NCI-H82 treated with DMSO at 0.1 percent for 48 hours (cell line): ENCODE data around the gene MORN5.
"Not testable (repeated sequence)": the region's sequence is repeated elsewhere in the genome, so short reads cannot be mapped to it uniquely, and the experiment has no call there.

Source experiments
- DNase-seq: peaks from one replicate; lab custom pipeline; 2025; ENCODE audit not compliant: unreplicated experiment; lab: John Stamatoyannopoulos, UW

The MORN5 gene

DNA sequence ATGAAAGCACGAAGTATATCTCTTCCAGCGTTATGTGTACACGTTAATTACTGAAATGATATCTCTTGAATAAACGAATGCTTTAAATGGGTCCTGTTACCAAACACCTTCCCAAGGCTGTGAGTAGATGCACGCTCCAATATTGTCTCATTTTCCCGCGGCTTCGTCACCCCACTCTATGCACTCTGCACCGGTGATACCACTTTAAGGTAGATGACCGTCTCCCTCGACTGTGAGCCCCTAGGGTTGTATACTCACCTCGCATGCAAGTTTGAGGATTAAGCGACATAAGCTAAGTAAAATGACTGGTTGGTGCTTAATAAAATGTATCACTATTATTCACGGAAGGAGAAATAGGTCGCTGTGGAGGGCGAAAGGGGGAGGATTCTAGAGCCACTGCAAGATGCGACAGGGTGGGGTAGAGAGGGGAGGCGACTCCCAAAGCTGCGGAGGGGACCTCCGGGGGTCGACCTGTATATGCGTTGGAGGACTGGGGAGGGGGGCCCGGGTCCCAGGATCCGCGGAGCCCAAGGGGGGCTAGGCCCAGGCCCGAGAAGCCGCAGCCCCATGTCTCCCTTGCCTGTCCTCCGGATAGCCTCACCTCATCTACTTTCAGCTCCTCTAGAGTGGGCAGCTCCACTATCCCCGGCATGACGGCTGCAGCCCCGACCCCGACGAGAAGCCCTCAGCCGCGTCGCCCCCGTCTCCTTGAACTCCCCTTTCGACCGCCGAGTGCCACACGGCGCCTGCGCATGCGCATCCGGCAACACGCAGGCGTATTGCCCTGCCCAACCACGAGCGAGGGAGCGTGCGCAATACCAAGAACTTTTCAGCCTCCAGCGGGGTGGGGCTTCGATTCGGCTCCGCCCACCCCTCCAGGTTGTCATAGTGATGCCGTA, at the start of gene MORN5, which contains the start of gene NDUFA8:
TSS of gene MORN5 (plus strand) at position 883 of the 899 bp plus-strand sequence. CDS start 65 bp downstream, outside the sequence.
TSS of gene NDUFA8 (minus strand) at position 754 of the 899 bp plus-strand sequence. CDS start at position 652, 102 bp downstream.
- DNase-seq, result peak; percentile 83

DNA sequence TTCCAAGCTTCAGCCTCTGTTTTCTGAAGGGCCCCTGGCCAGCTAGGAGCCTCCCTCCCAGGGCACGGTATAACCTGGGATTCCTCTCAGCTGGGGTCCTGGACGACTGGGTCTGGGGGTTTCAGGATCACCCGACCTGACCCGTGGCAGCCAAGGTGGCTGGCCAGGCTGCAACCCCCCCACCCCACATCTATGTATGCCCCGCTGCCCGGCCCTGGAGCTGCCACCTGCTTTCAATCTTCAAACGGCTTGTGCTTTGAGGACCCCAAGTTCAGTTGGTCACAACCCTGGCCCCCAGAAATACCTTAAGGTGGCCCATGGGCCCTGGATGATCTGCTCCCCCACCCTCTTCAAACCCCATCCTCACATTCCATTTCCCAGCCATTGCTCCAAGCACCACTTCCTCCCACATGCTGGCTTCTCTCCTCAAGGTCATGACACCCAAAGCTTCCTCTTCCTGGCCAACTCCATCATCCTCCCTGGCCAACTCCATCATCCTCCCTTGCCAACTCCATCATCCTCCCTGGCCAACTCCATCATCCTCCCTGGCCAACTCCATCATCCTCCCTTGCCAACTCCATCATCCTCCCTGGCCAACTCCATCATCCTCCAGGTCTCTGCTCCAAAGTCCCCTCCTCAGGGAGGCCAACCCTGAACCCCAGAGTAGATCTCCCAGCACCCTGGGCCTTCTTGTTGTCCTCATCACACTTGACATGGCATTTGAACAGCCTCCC, 49.4 kb upstream of the MORN5 start:
- DNase-seq, result no peak

DNA sequence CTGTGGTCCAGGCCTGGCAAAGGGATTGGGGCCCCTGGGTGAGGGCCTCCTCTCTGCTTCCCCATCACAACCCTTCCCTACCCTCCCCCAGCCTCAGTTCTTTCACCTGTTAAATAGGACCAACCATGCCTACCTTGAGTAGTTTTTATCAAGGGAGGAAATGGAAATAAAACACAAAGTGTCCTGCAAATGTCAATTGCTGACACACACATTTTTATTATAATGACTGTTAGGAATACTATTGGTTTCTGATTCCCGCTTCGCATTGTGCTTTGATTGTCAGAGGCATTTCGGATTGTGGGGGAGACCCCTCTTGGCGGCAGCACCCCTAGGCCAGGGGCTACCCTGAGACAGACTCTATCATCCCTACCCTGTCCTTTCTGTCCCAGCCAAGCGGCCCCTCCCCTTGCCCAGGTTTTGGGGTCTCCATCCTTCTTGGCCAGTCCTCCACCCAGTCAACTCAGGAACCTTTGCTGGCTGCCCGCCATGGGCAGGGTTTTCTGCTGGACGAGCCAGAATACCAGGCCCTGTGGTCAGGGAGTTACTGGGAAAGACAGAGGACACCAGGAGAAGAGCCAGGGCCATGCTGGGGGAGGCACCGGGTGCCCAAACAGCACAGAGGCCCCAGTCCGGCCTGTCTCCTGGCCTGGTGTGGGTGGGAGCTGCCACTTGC, 48.2 kb upstream of the MORN5 start:
- no peak for DNase-seq

DNA sequence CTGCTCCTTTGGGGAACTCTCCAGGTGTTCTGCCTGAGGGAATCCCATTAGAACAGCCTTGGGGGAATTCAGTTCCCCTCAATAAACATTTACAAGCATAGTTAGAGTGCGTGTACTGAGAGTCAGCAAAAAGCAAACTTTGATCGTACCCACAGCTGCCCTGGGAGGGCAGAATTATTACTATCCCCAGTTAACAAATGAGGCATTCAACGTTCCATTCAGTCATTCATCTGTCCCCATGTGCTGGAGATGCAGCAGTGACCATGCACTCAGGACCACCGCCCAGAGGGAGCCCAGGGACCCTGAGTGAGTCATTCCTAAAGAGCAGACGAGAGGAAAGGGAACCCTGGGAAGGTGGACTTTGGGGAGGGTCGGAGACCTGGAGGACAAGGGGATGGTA, 47.5 kb upstream of the MORN5 start:
- no peak for DNase-seq

DNA sequence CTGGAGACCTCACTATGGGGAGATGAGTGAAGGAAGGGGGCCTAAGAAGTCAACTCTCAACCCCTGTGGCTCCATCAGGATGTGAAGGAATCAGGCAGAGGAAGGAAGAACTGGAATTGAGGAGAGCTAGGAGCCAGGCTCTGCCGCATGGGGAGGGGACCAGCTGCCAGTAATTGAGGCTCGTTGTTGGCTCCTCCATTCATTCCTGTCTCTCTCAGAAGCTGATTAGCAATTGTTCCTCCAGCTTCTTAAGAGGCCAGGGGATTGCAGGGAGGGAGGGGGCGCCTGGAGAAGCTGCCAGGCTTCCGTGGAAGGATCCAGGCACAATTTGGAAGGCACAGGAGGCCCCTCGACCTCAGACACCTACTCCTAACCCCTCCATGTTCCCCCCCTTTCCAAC, 46.1 kb upstream of the MORN5 start:
- peak; percentile 45 for DNase-seq

DNA sequence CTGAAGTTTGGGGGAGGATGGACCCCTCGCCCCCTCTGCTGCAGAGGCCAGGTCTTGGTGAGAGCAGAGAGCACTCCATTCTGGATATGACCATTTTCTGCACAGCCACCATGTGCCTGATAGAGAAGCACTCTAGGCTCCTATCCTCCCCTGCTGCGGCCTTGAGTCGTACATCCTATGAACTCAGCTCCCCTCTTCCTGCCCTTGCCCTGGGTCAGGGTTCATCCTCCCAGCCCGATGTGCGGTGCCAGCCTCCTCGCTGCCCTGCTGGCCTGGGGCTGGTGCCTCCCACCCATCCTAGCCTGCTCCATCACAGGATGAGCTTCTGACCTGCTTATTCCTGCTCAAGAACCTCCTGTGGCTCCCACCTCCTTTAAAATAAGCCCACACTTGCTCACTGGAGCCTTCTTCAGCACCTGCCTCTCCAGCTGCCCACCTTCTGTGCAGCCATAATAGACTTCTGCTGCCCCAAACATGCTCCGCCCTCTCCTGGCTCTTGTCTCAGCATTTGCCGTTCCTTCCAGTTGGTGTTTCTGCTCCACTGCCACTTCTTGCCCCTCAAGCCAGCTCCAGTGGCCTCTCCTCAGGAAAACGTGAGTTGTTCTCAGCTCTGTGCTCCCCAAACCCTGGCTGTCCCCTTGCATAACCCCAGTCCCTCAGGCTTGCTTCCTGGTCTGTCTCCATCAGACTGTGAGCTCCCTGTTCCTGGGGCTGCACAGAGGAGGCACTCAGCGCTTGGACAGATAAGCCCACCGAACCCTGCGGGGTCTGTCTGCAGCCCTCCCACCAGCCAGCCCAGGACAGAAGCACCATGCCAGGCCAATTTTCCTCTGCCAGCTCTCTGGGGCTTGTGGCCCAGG, 44.3 kb upstream of the MORN5 start:
- DNase-seq, result no peak

DNA sequence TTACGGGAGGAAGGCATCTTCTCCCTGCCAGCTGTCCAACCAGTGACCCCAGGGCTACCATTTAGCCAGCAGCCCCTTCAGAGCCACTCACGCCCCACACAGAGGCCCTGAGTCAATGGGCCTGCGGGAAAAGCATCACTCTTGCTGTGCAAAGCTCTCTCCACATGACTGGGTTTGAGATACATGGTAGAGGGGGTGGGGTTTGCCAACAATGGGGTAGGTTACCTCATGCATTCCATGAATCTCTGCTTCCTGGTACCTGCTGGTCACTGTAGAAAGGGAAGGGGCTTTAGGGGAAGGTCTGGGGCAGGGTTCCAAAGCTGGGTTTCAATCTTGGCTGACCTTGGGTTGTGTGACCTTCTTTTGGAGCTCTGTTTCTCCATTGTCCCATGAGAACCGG, 43.7 kb upstream of the MORN5 start:
- no peak for DNase-seq

DNA sequence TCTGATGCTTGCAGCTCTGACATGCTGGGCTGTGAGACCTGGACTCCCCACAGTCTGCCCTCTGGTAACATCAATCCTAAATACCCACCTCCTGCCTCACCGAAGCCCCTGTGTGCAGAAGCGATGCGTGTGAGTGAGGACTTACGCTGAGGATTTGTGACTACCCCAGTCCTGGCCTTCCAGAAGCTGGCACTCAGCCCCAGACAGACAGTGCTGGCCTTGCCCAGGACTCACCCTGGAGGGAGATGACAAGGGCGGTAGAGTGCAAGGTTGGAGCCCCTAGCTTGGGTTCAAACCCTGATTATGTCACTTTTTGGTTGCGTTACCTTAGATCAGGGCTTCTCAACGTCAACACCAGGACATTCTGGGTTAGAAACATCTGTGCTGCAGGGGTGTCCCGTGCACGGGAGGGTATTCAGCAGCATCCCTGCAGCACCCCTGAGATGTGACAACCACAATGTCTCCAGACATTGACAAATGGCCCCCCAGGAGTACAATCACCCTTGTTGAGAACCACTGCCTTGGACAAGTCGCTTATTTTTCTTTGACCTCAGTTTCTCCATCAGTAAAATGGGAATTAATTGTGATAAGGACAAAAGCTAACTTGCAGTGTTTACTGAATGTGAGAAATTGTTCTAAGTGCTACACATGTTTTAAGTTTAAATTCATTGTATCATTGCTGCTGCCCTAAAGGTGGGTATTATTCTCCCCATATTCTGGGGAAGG, 43.1 kb upstream of the MORN5 start:
- DNase-seq, result no peak

DNA sequence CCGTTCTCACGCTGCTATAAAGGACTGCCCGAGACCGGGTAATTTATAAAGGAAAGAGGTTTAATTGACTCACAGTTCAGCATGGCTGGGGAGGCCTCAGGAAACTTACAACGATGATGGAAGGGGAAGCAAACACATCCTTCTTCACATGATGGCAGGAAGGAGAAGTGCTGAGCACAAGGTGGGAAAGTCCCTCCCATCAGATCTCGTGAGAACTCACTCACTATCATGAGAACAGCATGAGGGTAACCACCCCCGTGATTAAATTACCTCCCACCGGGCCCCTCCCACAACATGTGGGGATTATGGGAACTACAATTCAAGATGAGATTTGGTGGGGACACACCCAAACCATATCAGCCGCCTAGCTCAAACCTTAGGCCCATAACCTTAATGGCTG, 42.5 kb upstream of the MORN5 start:
- not testable (repeated sequence) for DNase-seq

DNA sequence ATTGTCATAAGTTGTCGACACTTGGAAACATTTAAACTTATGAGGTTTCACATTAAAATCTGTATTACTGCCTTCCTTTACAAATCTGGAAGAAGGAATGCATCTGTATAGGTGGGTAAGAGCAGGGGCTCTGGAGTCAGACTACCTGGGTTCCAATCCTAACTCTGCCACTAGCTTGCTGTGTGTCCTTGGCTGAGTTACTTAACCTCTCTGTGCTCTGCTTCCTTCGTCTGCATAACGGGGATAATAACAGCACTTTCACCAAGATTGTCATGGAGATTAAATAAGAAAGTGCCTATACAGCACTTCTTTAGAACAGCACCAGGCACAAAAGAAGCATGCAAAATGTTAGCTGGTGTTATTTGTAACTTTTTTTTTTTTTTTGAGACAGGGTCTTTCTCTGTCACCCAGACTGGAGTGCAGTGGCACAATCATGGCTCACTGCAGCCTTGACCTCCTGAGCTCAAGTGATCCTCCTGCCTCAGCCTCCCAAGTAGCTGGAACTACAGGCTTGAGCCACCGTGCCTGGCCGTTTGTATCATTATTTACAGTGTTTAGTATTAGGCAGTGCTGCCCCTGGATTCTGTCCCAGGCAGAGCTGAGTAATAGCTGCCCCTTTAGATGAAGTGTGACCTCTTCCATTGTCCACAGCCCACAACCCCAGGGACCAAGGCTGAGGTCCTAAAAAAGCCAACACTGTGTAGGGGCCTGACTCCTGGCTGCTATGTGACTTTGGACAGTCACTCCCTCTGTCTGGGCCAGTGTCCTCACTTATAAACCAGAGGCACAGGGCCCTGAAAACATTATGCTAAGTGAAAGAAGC, 41.2 kb upstream of the MORN5 start:
- no peak for DNase-seq

DNA sequence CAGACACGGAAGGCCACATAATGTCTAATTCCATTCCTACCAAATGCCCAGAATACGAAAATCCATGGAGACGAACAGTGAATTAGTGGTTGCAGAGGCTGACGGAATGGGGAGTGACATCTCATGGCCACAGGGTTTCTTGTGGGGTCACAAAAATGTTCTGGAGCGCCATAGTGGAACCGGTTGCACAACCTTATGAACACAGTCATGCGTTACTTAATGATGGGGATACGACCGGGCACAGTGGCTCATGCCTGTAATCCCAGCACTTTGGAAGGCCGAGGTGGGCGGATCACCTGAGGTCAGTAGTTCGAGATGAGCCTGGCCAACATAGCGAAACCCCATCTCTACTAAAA, 40.6 kb upstream of the MORN5 start:
- no peak for DNase-seq

DNA sequence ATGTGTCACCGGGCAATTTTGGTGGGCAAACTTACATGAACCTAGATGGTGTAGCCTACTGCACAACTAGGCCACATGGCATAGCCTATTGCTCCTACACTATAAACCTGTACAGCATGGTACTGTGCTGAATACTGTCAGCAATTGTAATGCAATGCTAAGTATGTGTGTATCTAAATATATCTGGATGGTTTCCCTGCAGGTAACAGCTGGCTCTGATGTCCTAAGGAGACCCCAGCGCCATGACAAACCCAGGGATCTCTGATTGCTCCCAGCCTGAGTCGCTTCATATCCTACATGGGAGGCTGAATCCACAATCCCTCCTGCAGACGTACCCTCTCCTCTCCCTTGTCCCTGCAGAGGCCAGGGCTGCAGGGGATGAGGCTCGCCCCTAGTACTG, 40.0 kb upstream of the MORN5 start:
- DNase-seq, result no peak

DNA sequence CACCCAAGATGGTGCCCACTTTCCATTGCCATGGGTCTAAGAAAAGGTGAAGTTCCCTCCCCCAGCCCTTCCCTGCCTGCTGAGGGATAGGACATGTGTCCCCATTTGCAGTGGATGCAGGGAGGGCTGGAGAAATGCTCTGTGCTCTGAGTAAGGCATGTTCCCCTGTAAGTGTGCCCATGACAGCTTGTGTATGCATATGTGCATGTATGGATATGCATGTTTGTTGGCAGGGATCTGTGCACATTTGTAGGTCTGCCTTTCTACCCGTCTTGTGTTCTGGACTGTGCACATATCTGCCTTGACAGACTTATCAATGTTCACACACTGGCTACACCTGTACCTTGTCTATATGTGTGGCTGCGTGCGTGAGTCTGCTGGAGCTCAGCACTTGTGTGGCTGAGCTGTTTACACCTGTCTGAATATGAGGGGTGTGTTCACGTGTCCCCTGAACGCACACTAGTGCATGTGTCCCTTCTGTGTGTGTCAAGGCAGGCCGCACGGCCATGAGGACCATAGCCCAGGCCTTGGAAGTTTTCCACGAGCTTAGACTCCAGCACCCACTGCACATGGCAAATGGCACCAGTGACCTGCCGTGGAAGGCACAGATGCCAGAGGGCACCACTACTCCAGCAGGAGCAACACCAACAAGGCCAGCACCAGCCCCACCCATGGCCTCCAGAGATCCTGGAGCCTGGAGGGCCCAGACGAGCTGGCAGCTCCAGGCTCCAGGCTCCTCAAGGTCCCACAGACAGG, 39.2 kb upstream of the MORN5 start:
- no peak for DNase-seq

DNA sequence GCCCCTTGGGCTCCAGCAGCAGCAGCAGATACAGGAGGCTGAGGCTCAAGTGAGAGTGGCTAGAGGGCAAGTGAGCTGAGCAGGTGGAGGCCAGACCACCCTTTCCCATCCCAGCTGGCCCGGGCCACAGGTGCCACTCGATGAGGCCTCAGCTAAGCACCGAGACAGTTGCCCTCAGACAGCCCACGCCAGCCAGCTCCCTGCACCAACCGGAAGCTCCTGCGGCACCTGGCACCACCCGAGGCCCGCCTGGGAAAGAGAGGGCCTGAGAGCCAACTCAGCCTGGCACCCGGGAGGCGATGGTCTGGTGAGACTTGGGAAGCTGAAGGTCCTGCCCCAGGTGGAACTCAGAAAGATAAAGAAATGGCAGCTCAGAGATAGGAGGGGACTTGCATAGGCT, 38.3 kb upstream of the MORN5 start:
- no peak for DNase-seq

DNA sequence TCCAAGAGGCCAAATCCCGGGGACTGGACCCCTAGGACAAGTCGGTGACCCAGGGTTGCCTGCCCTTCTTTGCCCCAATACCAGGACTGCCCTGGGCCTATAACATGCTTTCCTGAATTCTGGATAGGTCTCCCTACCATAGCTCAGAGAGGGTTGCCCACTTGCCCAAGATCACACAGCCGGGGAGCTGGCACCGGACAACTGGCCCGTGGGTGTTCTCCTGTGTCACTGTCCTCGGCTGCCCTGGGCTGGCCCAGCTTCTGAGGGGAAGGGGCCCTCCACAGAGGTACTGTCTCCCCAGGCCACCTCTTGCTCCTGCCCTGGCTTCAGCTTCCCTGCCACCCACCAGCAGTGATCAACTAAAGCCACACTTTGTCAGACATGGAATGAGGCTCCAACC, 37.8 kb upstream of the MORN5 start:
- DNase-seq, result no peak

DNA sequence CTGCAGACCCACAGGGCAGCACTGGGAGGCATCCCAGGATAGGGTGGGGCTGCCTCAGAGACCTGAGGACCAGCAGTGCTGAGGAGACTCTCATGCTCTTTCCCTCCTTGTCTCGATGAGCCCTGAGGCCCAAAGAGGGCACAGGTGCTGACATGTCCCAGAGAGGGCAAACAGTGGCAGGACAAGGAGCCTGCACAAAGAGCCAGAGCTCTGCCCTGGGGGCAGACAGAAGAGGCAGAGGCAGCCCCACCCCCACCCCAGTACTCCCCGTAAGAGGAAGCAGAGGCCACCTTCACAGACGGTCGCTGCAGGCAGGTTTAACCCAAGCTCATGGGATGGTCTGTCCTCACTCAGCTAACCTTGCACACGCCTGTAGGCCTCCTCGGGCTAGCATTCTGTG, 37.2 kb upstream of the MORN5 start:
- no peak for DNase-seq

DNA sequence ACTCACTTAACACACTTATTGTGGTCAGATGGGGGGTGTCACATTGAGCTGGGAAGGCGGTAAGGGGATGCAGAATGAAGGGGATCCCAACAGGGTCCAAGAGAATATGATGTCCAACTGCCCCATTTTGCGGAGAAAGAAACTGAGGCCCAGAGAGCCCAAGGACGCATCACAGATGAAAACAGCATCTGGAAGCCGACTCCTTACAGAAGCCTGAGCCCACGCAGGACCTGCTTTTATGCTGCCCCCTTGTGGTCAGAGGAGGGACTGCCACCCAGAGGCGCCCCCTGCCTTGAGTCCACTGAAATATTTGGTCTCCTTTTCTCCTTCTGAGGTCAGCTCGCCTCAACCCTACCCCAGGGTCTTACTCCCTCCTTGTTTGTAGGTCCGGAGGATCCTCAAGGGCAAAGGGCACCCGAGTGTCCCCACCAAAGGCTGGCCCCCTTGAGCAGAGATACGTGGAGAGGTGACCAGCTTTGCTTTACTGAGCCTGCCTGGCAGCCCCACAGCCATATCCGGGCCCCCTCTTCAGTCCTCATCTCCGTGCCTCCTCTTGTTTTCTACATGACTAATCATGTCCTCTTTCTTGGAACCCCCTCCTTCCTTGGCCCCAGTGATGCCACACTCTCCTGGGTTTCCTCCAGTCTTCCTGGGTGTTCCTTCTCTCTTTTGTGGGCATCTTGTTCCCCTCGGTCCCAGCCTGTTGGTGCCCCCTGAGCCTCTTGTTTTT, 36.6 kb upstream of the MORN5 start:
- DNase-seq, result no peak

DNA sequence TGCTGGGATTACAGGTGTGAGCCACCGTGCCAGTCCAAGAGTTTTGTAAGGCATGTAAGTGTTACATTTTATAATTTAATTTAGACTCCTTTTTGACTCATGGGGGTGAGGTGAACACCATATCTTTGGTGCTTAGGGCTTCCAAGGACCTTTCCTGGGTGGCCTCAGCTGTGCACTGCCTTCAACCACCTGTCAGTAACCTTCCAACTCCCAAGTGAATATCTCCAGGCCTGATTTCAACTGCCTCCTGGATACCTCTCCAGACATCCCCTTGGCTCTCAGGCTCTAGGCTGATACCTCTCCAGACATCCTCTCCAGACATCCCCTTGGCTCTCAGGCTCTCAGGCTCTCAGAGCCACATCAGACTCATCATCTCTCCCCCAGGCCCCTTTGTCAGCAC, 35.7 kb upstream of the MORN5 start:
- no peak for DNase-seq
